ENCODE data around the gene TMEM74B. TPM values are rescaled to one million over a fixed set of nuclear protein-coding genes. Genes with fewer than 3 reads are reported as not detected.

TMEM74B gene
- total and polyA plus RNA-seq, 9 of the 15 experiments (the other 6 are each of a cell fraction or from before 2014, with no cell fraction given), result 0.24 to 19.0 (median 7.5) TPM

GRCh38 chr20:1185316-1185741, 548 bp upstream of the TMEM74B start (continued):
- TF ChIP-seq CBX8 (IDR thresholded peaks at IDR 0.05; ENCODE audit: borderline replicate concordance, extremely low read depth, low read depth, low read length, poor library complexity, severe bottlenecking) (no peak), SNIP1 (IDR thresholded peaks at IDR 0.05; ENCODE audit: low read depth) (no peak), PHF8 (IDR thresholded peaks at IDR 0.05; ENCODE audit: borderline replicate concordance, low read length) (peak; percentile 4; the same call in 1 of the 2 replicates), ZNF277 (CRISPR knock-in tag; IDR thresholded peaks at IDR 0.05; ENCODE audit: borderline replicate concordance) (no peak)

GRCh38 chr20:1184260-1184637, 532 bp downstream of the TMEM74B start:
- Histone ChIP-seq H3K9ac (ENCODE audit: insufficient read depth in 1 of 2, low read depth in 2 of 2, low read length in 2 of 2) (peak overlapping the region; percentile 61 to 85), H3K4me2 (ENCODE audit: insufficient read depth, low read length) (peak overlapping the region; percentile 77), H3K27me3 (ENCODE audit: control insufficient read depth in 2 of 2, insufficient read depth in 2 of 2, low read length in 2 of 2) (no peaks in the 10 kb centered on the region), H3K27ac (ENCODE audit: extremely low read depth, low read depth, low read length) (peak overlapping the region; percentile 60; the same call in 2 of the 3 replicates), H3K9me3 (replicated peaks; ENCODE audit: control insufficient read depth, insufficient read depth, low read depth, low read length) (no peaks in the 10 kb centered on the region), H3K4me1 (replicated peaks in 1 of 2; ENCODE audit: control insufficient read depth in 2 of 2, insufficient read depth in 2 of 2, low read length in 2 of 2) (peaks cover 48 to 58% of the 10 kb centered on the region in 2 experiments), H2AFZ (ENCODE audit: low read depth, low read length) (peak overlapping the region; percentile 72), H3K79me2 (ENCODE audit: control insufficient read depth, insufficient read depth, low read length) (peaks cover 24% of the 10 kb centered on the region), H3K9me1 (ENCODE audit: control insufficient read depth, insufficient read depth, low read length) (peaks cover 4% of the 10 kb centered on the region), H4K20me1 (replicated peaks; ENCODE audit: control insufficient read depth, insufficient read depth, low read length) (no peaks in the 10 kb centered on the region), H3K36me3 (ENCODE audit: control insufficient read depth, insufficient read depth, low read length) (peaks cover 23% of the 10 kb centered on the region; the same call in 2 of the 3 replicates), H3K4me3 (peak overlapping the region; percentile 58)
- no TSS peak for BruUV-seq (replicated peaks)
- no peak for ATAC-seq
- intact Hi-C loops (cut with micrococcal nuclease) (loop anchor here (2.0 to 10.0 kb wide), 2 partner anchors 65 to 369 kb away; partner anchors contain the start of gene PSMF1), in situ Hi-C loops (cut with MboI) (no loop called here)
- no peak for FAIRE-seq
- DNase-seq (ENCODE audit: extremely low read depth in 1 of 4, low spot score in 3 of 4), result no peak
- POLR2A ChIA-PET, result interaction anchor here (0.6 to 1.2 kb wide), 4 partner anchors 9 to 917 kb away, joined by 3 read pairs; partner anchors contain the start of gene STK35
- CTCF ChIA-PET (ENCODE audit: low intra/inter-chr PET ratio), result no interaction called here
- 22% methylated on average over 5 of the region's 13 CpGs for WGBS (ENCODE audit: insufficient coverage, low coverage, missing lambda C conversion rate)
- no peak for TF ChIP-seq LEF1 (IDR thresholded peaks at IDR 0.05)
- TF ChIP-seq NFIC (IDR thresholded peaks at IDR 0.05), result 0 out of 2 replicates have a peak, but pooled peaks have one; percentile 6
- TF ChIP-seq, protein P1, sequence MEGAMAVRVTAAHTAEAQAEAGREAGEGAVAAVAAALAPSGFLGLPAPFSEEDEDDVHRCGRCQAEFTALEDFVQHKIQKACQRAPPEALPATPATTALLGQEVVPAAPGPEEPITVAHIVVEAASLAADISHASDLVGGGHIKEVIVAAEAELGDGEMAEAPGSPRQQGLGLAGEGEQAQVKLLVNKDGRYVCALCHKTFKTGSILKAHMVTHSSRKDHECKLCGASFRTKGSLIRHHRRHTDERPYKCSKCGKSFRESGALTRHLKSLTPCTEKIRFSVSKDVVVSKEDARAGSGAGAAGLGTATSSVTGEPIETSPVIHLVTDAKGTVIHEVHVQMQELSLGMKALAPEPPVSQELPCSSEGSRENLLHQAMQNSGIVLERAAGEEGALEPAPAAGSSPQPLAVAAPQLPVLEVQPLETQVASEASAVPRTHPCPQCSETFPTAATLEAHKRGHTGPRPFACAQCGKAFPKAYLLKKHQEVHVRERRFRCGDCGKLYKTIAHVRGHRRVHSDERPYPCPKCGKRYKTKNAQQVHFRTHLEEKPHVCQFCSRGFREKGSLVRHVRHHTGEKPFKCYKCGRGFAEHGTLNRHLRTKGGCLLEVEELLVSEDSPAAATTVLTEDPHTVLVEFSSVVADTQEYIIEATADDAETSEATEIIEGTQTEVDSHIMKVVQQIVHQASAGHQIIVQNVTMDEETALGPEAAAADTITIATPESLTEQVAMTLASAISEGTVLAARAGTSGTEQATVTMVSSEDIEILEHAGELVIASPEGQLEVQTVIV (CRISPR knock-in tag; IDR thresholded peaks at IDR 0.05; ENCODE audit: borderline replicate concordance), result no peak
- no peak for TF ChIP-seq ZNF766 (CRISPR knock-in tag; conservative IDR thresholded peaks at IDR 0.05)
- TF ChIP-seq PCBP1 (IDR thresholded peaks at IDR 0.05; ENCODE audit: low read depth, low read length, poor library complexity, severe bottlenecking), result no peak
- TF ChIP-seq HDAC2 (IDR thresholded peaks at IDR 0.05), result 0 out of 2 replicates have a peak, but pooled peaks have one; percentile 19
- no peak for TF ChIP-seq CCAR2 (IDR thresholded peaks at IDR 0.05; ENCODE audit: low read depth, low read length)
- no peak for TF ChIP-seq ZNF316 (IDR thresholded peaks at IDR 0.05)
- no peak for TF ChIP-seq ZNF740 (CRISPR knock-in tag; IDR thresholded peaks at IDR 0.05)
- TF ChIP-seq ZNF740 (tag; IDR thresholded peaks at IDR 0.05), result no peak
- no peak for TF ChIP-seq SAP30 (IDR thresholded peaks at IDR 0.05; ENCODE audit: borderline replicate concordance, insufficient read depth, low read depth, low read length, poor library complexity, severe bottlenecking)

Measured in K562 (cell line).